Measurements from ENCODE around the gene OR8B3. TPM values are rescaled to one million over a fixed set of nuclear protein-coding genes. Genes with fewer than 3 reads are reported as not detected.

OR8B3 gene
- total RNA-seq, 1 experiment from 2014 or later = not detected

DNA sequence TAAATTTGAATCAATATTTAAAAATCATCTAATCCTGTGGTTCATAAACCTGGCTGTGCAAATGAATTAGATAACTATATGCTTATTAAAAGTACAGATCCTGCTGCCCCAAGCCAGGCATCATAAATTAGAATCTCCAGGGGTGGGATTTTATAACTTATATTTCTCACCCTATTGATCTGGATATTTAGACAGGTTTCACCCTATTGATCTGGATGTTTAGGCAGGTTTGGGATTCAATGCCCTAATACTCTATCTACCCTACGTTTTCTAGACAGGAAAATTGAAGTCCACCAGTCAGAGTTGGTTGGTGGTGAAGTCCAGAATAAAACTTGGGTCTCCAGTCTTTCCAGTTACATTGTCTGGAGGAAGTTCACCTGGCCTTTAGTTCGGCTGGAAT is 44.0 kb upstream of the OR8B3 start:
- ChIA-PET CTCF (no interaction called here), POLR2A (ENCODE audit: unreplicated experiment) (no interaction called here)
- H4K20me1 ChIP-seq (ENCODE audit: insufficient read depth) = no peaks in the 10 kb centered on the region
- H3K79me2 ChIP-seq (ENCODE audit: low read depth) = no peaks in the 10 kb centered on the region
- H3K36me3 ChIP-seq (ENCODE audit: low read depth) = no peaks in the 10 kb centered on the region
- H3K4me2 ChIP-seq = no peak overlapping the region
- no peaks in the 10 kb centered on the region for H3F3A ChIP-seq (ENCODE audit: insufficient read depth, low read depth)
- BruUV-seq (replicated peaks) = no TSS peak
- intact Hi-C loops (cut with micrococcal nuclease; ENCODE audit: unreplicated experiment) = no loop called here
- H3K9me3 ChIP-seq (ENCODE audit: insufficient read depth, low read depth) = no peaks in the 10 kb centered on the region
- H2AFZ ChIP-seq = no peak overlapping the region
- no peaks in the 10 kb centered on the region for H3K4me1 ChIP-seq (replicated peaks; ENCODE audit: insufficient read depth)
- peaks cover 13% of the 10 kb centered on the region for H3K27me3 ChIP-seq (ENCODE audit: insufficient read depth, low read depth)
- no peak overlapping the region for H3K4me3 ChIP-seq
- no peaks in the 10 kb centered on the region; the same call in 1 of the 2 replicates for H3K9me2 ChIP-seq (ENCODE audit: insufficient read depth)
- H3K27ac ChIP-seq = no peak overlapping the region
- DNase-seq = no peak
- no peak for TF ChIP-seq EZH2 (IDR thresholded peaks at IDR 0.05; ENCODE audit: low read depth)
- TF ChIP-seq, protein P1, sequence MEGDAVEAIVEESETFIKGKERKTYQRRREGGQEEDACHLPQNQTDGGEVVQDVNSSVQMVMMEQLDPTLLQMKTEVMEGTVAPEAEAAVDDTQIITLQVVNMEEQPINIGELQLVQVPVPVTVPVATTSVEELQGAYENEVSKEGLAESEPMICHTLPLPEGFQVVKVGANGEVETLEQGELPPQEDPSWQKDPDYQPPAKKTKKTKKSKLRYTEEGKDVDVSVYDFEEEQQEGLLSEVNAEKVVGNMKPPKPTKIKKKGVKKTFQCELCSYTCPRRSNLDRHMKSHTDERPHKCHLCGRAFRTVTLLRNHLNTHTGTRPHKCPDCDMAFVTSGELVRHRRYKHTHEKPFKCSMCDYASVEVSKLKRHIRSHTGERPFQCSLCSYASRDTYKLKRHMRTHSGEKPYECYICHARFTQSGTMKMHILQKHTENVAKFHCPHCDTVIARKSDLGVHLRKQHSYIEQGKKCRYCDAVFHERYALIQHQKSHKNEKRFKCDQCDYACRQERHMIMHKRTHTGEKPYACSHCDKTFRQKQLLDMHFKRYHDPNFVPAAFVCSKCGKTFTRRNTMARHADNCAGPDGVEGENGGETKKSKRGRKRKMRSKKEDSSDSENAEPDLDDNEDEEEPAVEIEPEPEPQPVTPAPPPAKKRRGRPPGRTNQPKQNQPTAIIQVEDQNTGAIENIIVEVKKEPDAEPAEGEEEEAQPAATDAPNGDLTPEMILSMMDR (conservative IDR thresholded peaks at IDR 0.05) = no peak

DNA sequence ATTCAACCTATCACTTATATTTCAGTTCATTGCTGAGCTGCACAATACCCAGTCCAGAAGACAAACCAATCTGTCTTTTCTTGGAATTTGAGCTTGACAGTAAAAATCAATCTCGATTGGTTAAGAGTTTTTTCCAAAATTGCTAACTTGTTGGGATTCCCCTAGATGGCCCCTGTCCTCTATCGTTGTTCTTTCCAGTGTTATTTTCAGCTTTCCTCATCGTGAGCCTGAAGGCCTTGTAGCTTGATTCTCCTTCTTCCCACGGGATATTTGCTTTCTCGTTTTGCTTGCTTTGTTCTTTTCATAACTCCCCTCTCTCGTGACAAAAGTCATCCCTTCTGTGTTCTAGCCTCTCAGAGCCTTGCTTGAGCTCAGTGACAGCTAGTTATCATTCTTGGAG is 43.6 kb upstream of the OR8B3 start:
- ChIA-PET POLR2A (ENCODE audit: unreplicated experiment) (no interaction called here), CTCF (no interaction called here)
- TF ChIP-seq, protein P1 (conservative IDR thresholded peaks at IDR 0.05) = no peak
- no peak for TF ChIP-seq EZH2 (IDR thresholded peaks at IDR 0.05; ENCODE audit: low read depth)
- H3K9me3 ChIP-seq (ENCODE audit: insufficient read depth, low read depth) = no peaks in the 10 kb centered on the region
- no peaks in the 10 kb centered on the region; the same call in 1 of the 2 replicates for H3K9me2 ChIP-seq (ENCODE audit: insufficient read depth)
- no peak overlapping the region for H3K4me3 ChIP-seq
- no peaks in the 10 kb centered on the region for H3K36me3 ChIP-seq (ENCODE audit: low read depth)
- no peaks in the 10 kb centered on the region for H3K79me2 ChIP-seq (ENCODE audit: low read depth)
- H3K4me2 ChIP-seq = no peak overlapping the region
- intact Hi-C loops (cut with micrococcal nuclease; ENCODE audit: unreplicated experiment) = no loop called here
- no TSS peak for BruUV-seq (replicated peaks)
- DNase-seq = no peak
- H3K27me3 ChIP-seq (ENCODE audit: insufficient read depth, low read depth) = peaks cover 13% of the 10 kb centered on the region
- no peak overlapping the region for H2AFZ ChIP-seq
- H3K27ac ChIP-seq = no peak overlapping the region
- H3F3A ChIP-seq (ENCODE audit: insufficient read depth, low read depth) = no peaks in the 10 kb centered on the region
- H4K20me1 ChIP-seq (ENCODE audit: insufficient read depth) = no peaks in the 10 kb centered on the region
- no peaks in the 10 kb centered on the region for H3K4me1 ChIP-seq (replicated peaks; ENCODE audit: insufficient read depth)

DNA sequence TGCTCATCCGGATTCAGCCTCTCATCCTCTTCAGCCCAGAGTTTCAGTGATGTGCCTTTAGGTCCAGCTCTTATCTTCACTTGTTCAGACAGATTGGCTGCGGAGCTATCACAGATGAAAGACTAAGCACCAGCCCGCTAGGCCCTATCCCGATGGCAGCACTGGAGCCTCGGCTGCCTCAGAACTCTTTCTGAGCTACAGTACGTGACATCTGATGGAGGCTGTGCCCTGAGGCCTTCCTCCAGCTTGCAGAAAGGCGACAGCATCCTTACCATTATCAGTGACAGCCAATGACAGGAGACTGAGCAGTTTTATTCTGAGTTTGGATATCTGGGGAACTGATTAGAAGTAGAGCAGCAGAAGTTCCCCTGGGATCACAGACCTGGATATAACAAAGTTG is 42.7 kb upstream of the OR8B3 start:
- intact Hi-C loops (cut with micrococcal nuclease; ENCODE audit: unreplicated experiment) = no loop called here
- POLR2A ChIA-PET (ENCODE audit: unreplicated experiment) = no interaction called here

More for the DNA sequence above, 42.7 kb upstream of the OR8B3 start:
- CTCF ChIA-PET = no interaction called here
- no peaks in the 10 kb centered on the region for H3K36me3 ChIP-seq (ENCODE audit: low read depth)
- BruUV-seq (replicated peaks) = no TSS peak
- no peaks in the 10 kb centered on the region for H3K79me2 ChIP-seq (ENCODE audit: low read depth)
- H3K4me1 ChIP-seq (replicated peaks; ENCODE audit: insufficient read depth) = no peaks in the 10 kb centered on the region
- DNase-seq = no peak
- no peaks in the 10 kb centered on the region; the same call in 1 of the 2 replicates for H3K9me2 ChIP-seq (ENCODE audit: insufficient read depth)
- H3K4me2 ChIP-seq = no peak overlapping the region
- H2AFZ ChIP-seq = no peak overlapping the region
- no peaks in the 10 kb centered on the region for H4K20me1 ChIP-seq (ENCODE audit: insufficient read depth)
- H3K9me3 ChIP-seq (ENCODE audit: insufficient read depth, low read depth) = no peaks in the 10 kb centered on the region
- H3K4me3 ChIP-seq = no peak overlapping the region
- H3F3A ChIP-seq (ENCODE audit: insufficient read depth, low read depth) = no peaks in the 10 kb centered on the region
- TF ChIP-seq EZH2 (IDR thresholded peaks at IDR 0.05; ENCODE audit: low read depth) = no peak
- TF ChIP-seq, protein P1 (conservative IDR thresholded peaks at IDR 0.05) = no peak
- H3K27me3 ChIP-seq (ENCODE audit: insufficient read depth, low read depth) = peaks cover 13% of the 10 kb centered on the region
- H3K27ac ChIP-seq = no peak overlapping the region
